ENCODE data around the gene JMJD8.
A peak's percentile ranks its signal among the peaks of the same experiment; 100 is the strongest.

The JMJD8 gene

GRCh38 chr16:658679-659571 is 25.2 kb downstream of the JMJD8 start:
- DNase-seq = no peak

- no peak for DNase-seq
These were observed 26.6 kb downstream of the JMJD8 start for GRCh38 chr16:657487-657886.

GRCh38 chr16:654034-654433 is 30.1 kb downstream of the JMJD8 start:
- DNase-seq = no peak

GRCh38 chr16:652454-653305 is 31.5 kb downstream of the JMJD8 start:
- no peak for DNase-seq

GRCh38 chr16:651844-652243 is 32.3 kb downstream of the JMJD8 start:
- DNase-seq = no peak

- DNase-seq = no peak
These were observed 34.5 kb downstream of the JMJD8 start for GRCh38 chr16:649631-650030.

- peak; percentile 89 for DNase-seq
These were observed 35.1 kb downstream of the JMJD8 start, which contains the start of gene WDR90 for GRCh38 chr16:648781-649589. Gene WDR90, plus strand, starts transcription at chr16:649365. Its CDS starts 52 bp downstream, at chr16:649417.

GRCh38 chr16:648071-648780 is 35.9 kb downstream of the JMJD8 start:
- no peak for DNase-seq

GRCh38 chr16:647173-647902 is 36.8 kb downstream of the JMJD8 start:
- DNase-seq = no peak

- DNase-seq = no peak
These were observed 37.4 kb downstream of the JMJD8 start for GRCh38 chr16:646679-647172.

GRCh38 chr16:645852-646678 is 38.1 kb downstream of the JMJD8 start:
- DNase-seq = no peak

- no peak for DNase-seq
These were observed 39.6 kb downstream of the JMJD8 start for GRCh38 chr16:644556-644955.

- DNase-seq = no peak
These were observed 41.1 kb downstream of the JMJD8 start for GRCh38 chr16:643050-643368.

- DNase-seq = no peak
These were observed 41.7 kb downstream of the JMJD8 start for GRCh38 chr16:642189-643049.

GRCh38 chr16:641326-642188 is 42.6 kb downstream of the JMJD8 start, which contains the start of gene MCRIP2:
Gene MCRIP2, plus strand, starts transcription at chr16:641828. Its CDS starts 164 bp downstream, at chr16:641992.
- DNase-seq = peak; percentile 49

- no peak for DNase-seq
These were observed 43.5 kb downstream of the JMJD8 start for GRCh38 chr16:640614-641013.

- no peak for DNase-seq
These were observed 45.3 kb downstream of the JMJD8 start for GRCh38 chr16:638836-639235.

- DNase-seq = no peak
These were observed 46.0 kb downstream of the JMJD8 start for GRCh38 chr16:638034-638543.
